Measurements from ENCODE around the gene OR5AP2.

DNA sequence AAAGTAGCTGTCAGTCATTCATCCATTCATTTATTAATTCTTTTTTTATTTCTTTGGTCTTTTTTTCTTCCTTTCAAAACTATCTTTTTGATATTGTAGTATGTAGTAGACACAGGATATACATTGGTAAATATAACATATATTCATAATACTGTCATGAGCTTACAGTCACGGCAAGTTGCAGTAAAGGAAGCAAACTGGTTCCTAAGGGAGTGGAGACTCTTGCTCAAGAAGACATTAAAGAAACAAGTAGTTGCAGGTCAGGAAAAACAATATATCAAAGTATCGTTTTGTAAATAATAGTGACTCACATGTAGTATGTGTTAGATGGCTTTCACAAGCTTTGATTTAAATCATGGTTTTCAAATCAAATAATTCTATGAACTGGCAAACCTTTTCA, 28.7 kb upstream of the OR5AP2 start:
- TF ChIP-seq, protein P1, sequence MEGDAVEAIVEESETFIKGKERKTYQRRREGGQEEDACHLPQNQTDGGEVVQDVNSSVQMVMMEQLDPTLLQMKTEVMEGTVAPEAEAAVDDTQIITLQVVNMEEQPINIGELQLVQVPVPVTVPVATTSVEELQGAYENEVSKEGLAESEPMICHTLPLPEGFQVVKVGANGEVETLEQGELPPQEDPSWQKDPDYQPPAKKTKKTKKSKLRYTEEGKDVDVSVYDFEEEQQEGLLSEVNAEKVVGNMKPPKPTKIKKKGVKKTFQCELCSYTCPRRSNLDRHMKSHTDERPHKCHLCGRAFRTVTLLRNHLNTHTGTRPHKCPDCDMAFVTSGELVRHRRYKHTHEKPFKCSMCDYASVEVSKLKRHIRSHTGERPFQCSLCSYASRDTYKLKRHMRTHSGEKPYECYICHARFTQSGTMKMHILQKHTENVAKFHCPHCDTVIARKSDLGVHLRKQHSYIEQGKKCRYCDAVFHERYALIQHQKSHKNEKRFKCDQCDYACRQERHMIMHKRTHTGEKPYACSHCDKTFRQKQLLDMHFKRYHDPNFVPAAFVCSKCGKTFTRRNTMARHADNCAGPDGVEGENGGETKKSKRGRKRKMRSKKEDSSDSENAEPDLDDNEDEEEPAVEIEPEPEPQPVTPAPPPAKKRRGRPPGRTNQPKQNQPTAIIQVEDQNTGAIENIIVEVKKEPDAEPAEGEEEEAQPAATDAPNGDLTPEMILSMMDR (IDR thresholded peaks at IDR 0.05): no peak
- TF ChIP-seq POLR2A (IDR thresholded peaks at IDR 0.05): no peak

Data from sigmoid colon (tissue), 3 donors.